Adrenal gland (tissue), 12 donors: Measurements from ENCODE around the gene NELFCD. TPM values are rescaled to one million over a fixed set of nuclear protein-coding genes. Genes with fewer than 3 reads are reported as not detected.

Experiments
- DNase-seq, 7 donors: peaks; one replicate each; pipeline ENCODE4 v3.0.0-alpha.2; 2019 to 2020
- H3K27ac ChIP-seq, 5 donors: fragments of 200-600 bp; sonication (generic) in 4 of 5; 1 replicate in 3 of 5; 2 replicates in 2 of 5; pipeline versions ENCODE4 v1.5.1 to v1.8.0; 2016 to 2020; ENCODE audit warnings: mild to moderate bottlenecking in 1 of 5
- H3K27me3 ChIP-seq: fragments of 200-600 bp; 2 replicates; pipeline ENCODE4 v1.8.0; 2021
- H3K36me3 ChIP-seq, 2 donors: fragments of 200-600 bp; replicated peaks in 1 of 2; 1 replicate in 1 of 2; 2 replicates in 1 of 2; pipeline versions ENCODE4 v1.5.1 to v1.8.0; 2018 to 2022
- H3K4me1 ChIP-seq, 2 donors: fragments of 200-600 bp; replicated peaks in 1 of 2; 1 replicate in 1 of 2; 2 replicates in 1 of 2; pipeline versions ENCODE4 v1.5.1 to v1.8.0; 2018 to 2021
- H3K4me3 ChIP-seq, 4 donors: fragments of 200-600 bp; sonication (generic) in 3 of 4; one replicate each; pipeline ENCODE4 v1.5.1; 2016 to 2018
- H3K9me3 ChIP-seq, 3 donors: fragments of 200-600 bp; sonication (generic) in 1 of 3; replicated peaks in 1 of 3; 1 replicate in 2 of 3; 2 replicates in 1 of 3; pipeline versions ENCODE4 v1.5.1 to v1.8.0; 2016 to 2021
- POLR2A ChIP-seq, 2 donors: fragments of 450-650 bp; IDR thresholded peaks; one replicate each; pipeline ENCODE4 v1.6.1; 2017; ENCODE audit warnings: antibody characterized with exemption in 2 of 2, mild to moderate bottlenecking in 2 of 2, moderate library complexity in 1 of 2
- WGBS, 4 donors: extraction: QIAGEN DNeasy Blood & Tissue Kit in 2 of 4; methylation state at CpG; one replicate each; pipeline versions ENCODE4 v1.1.5 to v1.1.7; 2013 to 2017; 5-methylcytosine and 5-hydroxymethylcytosine counted together
- intact Hi-C, 2 donors: fragments of 100-400 bp; cut with DNase I; formaldehyde crosslinking; loops; one replicate each; pipeline versions ENCODE4 v1.14.1 to v1.15.0; 2022 to 2023
- polyA plus RNA-seq, 3 donors: library from polyadenylated mRNA; stranded (reverse); fragments of 200-250 nt in 2 of 3; fragments of 350-450 nt in 1 of 3; fragmentation: Illumina TruSeq in 1 of 3; extraction: RNeasy Lipid Tissue Mini Kit (QIAGEN cat#74804) in 1 of 3; gene quantifications; one replicate each; pipeline ENCODE4 v1.2.3, GENCODE V29; 2013 to 2014
- total RNA-seq, 9 donors: library from RNA; depleted of rRNA in 4 of 9; stranded (reverse); fragments of >200 nt in 4 of 9; fragments of 120-200 nt in 1 of 9; fragmentation: NEBNext Ultra II Directional in 1 of 9; extraction: Animal tissue kit (Norgen Biotek cat#: 25700) in 1 of 9; gene quantifications; one replicate each; pipeline versions ENCODE4 v1.1.0 to v1.2.4, GENCODE V29; 2013 to 2023
- TF ChIP-seq, protein P1 (sequence below), 6 experiments: fragments of 450-650 bp in 4 of 6; fragments of 200-600 bp in 2 of 6; sonication (generic) in 1 of 6; IDR thresholded peaks; 1 replicate in 5 of 6; 2 replicates in 1 of 6; pipeline versions ENCODE4 v1.5.1 to v1.8.0; 2016 to 2021; ENCODE audit warnings: antibody characterized with exemption in 6 of 6, mild to moderate bottlenecking in 2 of 6, moderate library complexity in 1 of 6
- donor health status: healthy with polysubstance abuse.
- donor health status: Bipolar disorder and iron deficiency.
- donor health status: DM: yes; HTN: yes; CAD: no.
- donor health status: DM: no; HTN: no; CAD: no.
- donor health status: DM: no; HTN: no; CAD: no.
- donor health status: DM: yes; HTN: yes; CAD: no.

NELFCD gene
- total and polyA plus RNA-seq, 12 donors: 47.1 to 107 (median 75.0) TPM

DNA sequence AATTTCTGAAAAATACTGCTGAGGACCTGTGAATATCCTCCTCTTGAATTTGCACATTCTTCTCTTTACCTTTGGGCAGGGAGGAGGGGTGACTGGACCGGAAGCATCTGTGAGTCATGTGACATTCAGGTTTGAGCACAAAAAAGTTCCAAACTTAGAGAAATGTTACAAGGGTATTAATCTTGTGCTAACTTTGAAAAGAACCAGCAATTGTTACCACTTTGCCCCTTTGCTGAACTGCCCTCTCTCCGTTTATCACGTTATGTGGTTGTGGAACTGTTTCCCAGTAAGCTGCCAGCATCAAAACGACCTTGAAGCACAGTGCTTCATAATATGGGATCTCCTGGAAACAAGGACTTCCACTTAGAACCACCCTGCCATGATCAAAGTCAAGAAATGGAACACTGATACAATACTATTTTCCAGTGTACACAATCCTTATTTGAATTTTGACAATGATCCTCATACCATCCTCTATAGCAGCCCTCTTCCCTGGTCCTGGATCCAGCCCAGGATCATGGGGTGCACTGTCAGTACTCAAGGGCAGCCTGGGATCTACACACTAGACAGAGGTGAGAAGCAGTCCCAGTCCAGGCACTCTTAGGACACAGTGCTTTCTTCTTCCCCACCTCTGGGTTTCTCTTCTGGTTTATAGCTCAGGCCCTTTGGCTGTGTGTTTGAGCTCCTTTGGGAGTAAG is 35.9 kb downstream of the NELFCD start:
- Histone ChIP-seq H3K4me1 (peaks cover 0 to 18% of the 10 kb centered on the region in 2 donors), H3K9me3 (no peaks in the 10 kb centered on the region), H3K27ac (peak overlapping the region in 3 of 5 donors; percentile 7 to 12 (median 7)), H3K4me3 (no peak overlapping the region), H3K36me3 (no peaks in the 10 kb centered on the region), H3K27me3 (no peaks in the 10 kb centered on the region)
- 25 to 32% (median 30%) methylated on average over 4 of the region's 4 CpGs for WGBS, 4 donors
- DNase-seq: peak in 4 of 7 donors; percentile 24 to 51 (median 40)
- TF ChIP-seq, protein P1, sequence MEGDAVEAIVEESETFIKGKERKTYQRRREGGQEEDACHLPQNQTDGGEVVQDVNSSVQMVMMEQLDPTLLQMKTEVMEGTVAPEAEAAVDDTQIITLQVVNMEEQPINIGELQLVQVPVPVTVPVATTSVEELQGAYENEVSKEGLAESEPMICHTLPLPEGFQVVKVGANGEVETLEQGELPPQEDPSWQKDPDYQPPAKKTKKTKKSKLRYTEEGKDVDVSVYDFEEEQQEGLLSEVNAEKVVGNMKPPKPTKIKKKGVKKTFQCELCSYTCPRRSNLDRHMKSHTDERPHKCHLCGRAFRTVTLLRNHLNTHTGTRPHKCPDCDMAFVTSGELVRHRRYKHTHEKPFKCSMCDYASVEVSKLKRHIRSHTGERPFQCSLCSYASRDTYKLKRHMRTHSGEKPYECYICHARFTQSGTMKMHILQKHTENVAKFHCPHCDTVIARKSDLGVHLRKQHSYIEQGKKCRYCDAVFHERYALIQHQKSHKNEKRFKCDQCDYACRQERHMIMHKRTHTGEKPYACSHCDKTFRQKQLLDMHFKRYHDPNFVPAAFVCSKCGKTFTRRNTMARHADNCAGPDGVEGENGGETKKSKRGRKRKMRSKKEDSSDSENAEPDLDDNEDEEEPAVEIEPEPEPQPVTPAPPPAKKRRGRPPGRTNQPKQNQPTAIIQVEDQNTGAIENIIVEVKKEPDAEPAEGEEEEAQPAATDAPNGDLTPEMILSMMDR (IDR thresholded peaks at IDR 0.05): no peak
- no peak for TF ChIP-seq POLR2A (IDR thresholded peaks at IDR 0.05)
- intact Hi-C loops: no loop called here

DNA sequence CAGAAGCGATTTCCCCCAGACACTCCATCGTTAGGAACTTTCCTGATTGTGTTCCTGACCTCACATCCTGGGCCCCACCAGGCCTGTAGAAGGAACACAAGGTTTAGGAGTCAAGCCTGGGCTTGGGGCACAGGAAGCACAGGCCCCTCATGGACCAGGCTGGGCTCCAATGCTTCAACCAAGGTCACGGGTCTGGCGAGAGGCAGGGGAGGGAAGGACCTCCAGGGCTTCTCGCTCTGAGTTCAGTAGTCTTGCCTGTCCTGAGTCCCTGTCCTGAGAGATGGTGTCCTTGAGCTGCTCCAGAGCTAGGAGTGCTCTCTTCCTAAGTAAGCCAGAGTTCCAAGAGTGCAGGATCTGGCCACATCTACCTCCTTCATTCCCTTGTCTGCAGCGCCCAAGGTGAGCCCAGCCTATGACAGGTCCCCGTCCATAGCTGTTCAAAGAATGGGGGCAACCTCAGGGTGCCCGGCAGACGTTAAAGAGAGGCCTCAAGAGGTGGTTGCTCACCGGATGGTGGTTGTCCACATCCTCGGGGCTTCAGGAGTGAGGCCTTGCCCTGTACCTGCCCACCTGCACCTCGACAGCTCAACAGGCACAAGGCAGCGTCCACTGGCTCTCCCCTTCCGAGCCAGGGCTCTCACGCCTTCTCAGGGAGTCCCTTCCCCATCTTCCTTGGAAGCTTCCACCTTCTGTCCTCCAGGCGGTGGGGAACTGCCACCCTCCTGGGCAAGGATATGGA is 36.6 kb downstream of the NELFCD start:
- peak in 2 of 7 donors; percentile 17 to 44 for DNase-seq
- H3K36me3 ChIP-seq: peaks cover 0 to 4% of the 10 kb centered on the region in 2 donors
- TF ChIP-seq POLR2A (IDR thresholded peaks at IDR 0.05): no peak
- TF ChIP-seq, protein P1 (IDR thresholded peaks at IDR 0.05): no peak
- WGBS, 4 donors: 83 to 90% (median 86%) methylated on average over 9 to 16 of the region's 16 CpGs
- H3K4me1 ChIP-seq: peaks cover 0 to 18% of the 10 kb centered on the region in 2 donors
- intact Hi-C loops: no loop called here
- no peaks in the 10 kb centered on the region for H3K9me3 ChIP-seq
- H3K4me3 ChIP-seq: no peak overlapping the region
- H3K27ac ChIP-seq: peak overlapping the region in 2 of 5 donors; percentile 7
- no peaks in the 10 kb centered on the region for H3K27me3 ChIP-seq

DNA sequence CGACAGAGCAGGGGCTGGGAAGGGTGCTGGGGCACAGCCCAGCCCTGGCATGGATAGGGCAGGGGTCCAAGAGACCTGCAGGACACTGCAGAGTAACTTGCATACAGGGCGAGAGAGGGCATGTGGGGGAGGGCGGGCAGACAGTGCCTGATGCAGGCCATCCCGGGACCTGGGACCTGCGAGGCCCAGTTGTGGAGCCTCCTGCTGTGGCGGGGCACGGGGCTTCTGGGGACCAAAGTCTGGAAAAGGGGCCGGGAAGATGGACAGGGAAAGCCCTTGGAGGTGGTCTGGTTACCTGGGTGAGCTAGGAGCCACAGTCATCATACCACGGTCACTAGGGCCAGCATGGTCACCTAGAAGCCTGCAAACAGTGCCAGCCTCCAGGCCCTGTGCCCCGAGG is 37.8 kb downstream of the NELFCD start:
- no peak overlapping the region for H3K4me3 ChIP-seq
- H3K4me1 ChIP-seq: peaks cover 0 to 18% of the 10 kb centered on the region in 2 donors
- TF ChIP-seq POLR2A (IDR thresholded peaks at IDR 0.05): no peak
- TF ChIP-seq, protein P1 (IDR thresholded peaks at IDR 0.05): no peak
- WGBS, 4 donors: 92 to 98% (median 94%) methylated on average over 8 to 10 of the region's 10 CpGs
- H3K36me3 ChIP-seq: peaks cover 0 to 13% of the 10 kb centered on the region in 2 donors
- H3K27ac ChIP-seq: no peak overlapping the region
- H3K9me3 ChIP-seq: no peaks in the 10 kb centered on the region
- no peaks in the 10 kb centered on the region for H3K27me3 ChIP-seq
- intact Hi-C loops: no loop called here
- DNase-seq: peak in 2 of 7 donors; percentile 18 to 46

DNA sequence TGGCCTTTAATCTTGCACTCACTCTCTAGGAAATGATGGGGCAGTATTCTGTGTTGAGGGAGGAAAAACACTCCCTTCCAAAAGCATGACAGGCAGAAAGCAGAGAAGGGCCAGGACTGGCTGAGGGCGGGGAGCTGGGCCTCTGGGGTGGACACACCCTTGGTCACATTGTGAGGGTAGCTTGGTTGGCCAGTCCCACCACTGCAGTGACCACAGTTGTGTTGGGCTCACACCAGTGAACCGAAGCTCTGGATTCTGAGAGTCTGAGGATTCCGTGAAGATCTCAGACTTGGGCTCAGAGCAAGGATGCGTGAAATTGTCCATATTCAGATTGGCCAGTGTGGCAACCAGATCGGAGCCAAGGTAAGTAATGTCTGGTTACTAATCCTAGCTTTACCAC is 38.2 kb downstream of the NELFCD start, which contains the start of gene TUBB1:
TUBB1 (plus strand) TSS at position 213 of the 400 bp plus-strand sequence; CDS start at position 307, 94 bp downstream.
- H3K27ac ChIP-seq: no peak within 1 kb of the TSS
- no peaks in the 10 kb centered on the region for H3K9me3 ChIP-seq
- peaks cover 0 to 17% of the 10 kb centered on the region in 2 donors for H3K36me3 ChIP-seq
- H3K4me3 ChIP-seq: no peak within 1 kb of the TSS
- H3K4me1 ChIP-seq: peaks cover 0 to 17% of the 10 kb centered on the region in 2 donors
- DNase-seq: peak in 2 of 7 donors; percentile 13 to 41
- intact Hi-C loops: no loop called here
- TF ChIP-seq, protein P1 (IDR thresholded peaks at IDR 0.05): no peak
- TF ChIP-seq POLR2A (IDR thresholded peaks at IDR 0.05): no peak
- WGBS, 4 donors: 97 to 98% (median 97%) methylated on average over 5 of the region's 5 CpGs
- H3K27me3 ChIP-seq: no peaks in the 10 kb centered on the region
